HEK293 (cell line): Measurements from ENCODE around the gene DIP2C.

Experiments used
- CTCF ChIA-PET: fragments of 350-600 bp; formaldehyde crosslinking; extraction: SDS; loops from one replicate; lab custom pipeline; 2021; ENCODE audit warnings: antibody characterized with exemption; lab: Yijun Ruan, JAX
- POLR2A ChIA-PET: fragments of 300-600 bp; formaldehyde crosslinking; extraction: SDS; loops from one replicate; lab custom pipeline; 2020; ENCODE audit warnings: antibody characterized with exemption, inconsistent platforms; lab: Yijun Ruan, JAX
- H3K27ac ChIP-seq: fragments of 200-500 bp; sonication (Bioruptor generic); 2 replicates; pipeline ENCODE4 v1.5.1; 2014; ENCODE audit warnings: low read depth, low read length, control low read depth, inconsistent platforms; ENCODE audit errors: extremely low read depth
- H3K36me3 ChIP-seq, 2 experiments: fragments of 200-500 bp in 1 of 2; sonication (Bioruptor generic) in 1 of 2; 1 replicate in 1 of 2; 2 replicates in 1 of 2; pipeline ENCODE4 v1.5.1; 2014 to 2017; ENCODE audit warnings: inconsistent platforms in 2 of 2, low read length in 2 of 2; ENCODE audit not compliant: control insufficient read depth in 2 of 2, insufficient read depth in 1 of 2
- H3K4me1 ChIP-seq: fragments of 200-500 bp; sonication (Bioruptor generic); 2 replicates; pipeline ENCODE4 v1.5.1; 2014; ENCODE audit warnings: mild to moderate bottlenecking, low read length, inconsistent platforms; ENCODE audit not compliant: control insufficient read depth, insufficient read depth
- H3K4me3 ChIP-seq: 2 replicates; pipeline ENCODE4 v1.5.1; 2011; ENCODE audit warnings: low read depth, mild to moderate bottlenecking, control low read depth, low read length, moderate library complexity
- H3K9me3 ChIP-seq: fragments of 200-500 bp; sonication (Bioruptor generic); 2 replicates; pipeline ENCODE4 v1.5.1; 2014; ENCODE audit warnings: low read depth, low read length, inconsistent platforms; ENCODE audit not compliant: control insufficient read depth, insufficient read depth
- KLF8 ChIP-seq: fragments of 450-650 bp; formaldehyde crosslinking; IDR thresholded peaks from 2 replicates; pipeline ENCODE4 v1.5.1; 2016; ENCODE audit warnings: missing biosample characterization, missing genetic modification characterization
- MEIS1 ChIP-seq: sonication (generic); formaldehyde crosslinking; IDR thresholded peaks from 2 replicates; pipeline ENCODE4 v1.8.1; 2022; ENCODE audit warnings: missing genetic modification reagents, mild to moderate bottlenecking, borderline replicate concordance
- ZNF132 ChIP-seq: fragments of 450-650 bp; formaldehyde crosslinking; IDR thresholded peaks from 2 replicates; pipeline ENCODE4 v1.5.1; 2017; ENCODE audit warnings: missing biosample characterization, missing genetic modification characterization, borderline replicate concordance
- ZNF223 ChIP-seq: fragments of 450-650 bp; formaldehyde crosslinking; IDR thresholded peaks from 2 replicates; pipeline ENCODE4 v1.5.1; 2016; ENCODE audit warnings: missing biosample characterization, missing genetic modification characterization
- ZNF324 ChIP-seq: fragments of 450-650 bp; formaldehyde crosslinking; IDR thresholded peaks from 2 replicates; pipeline ENCODE4 v1.5.1; 2016; ENCODE audit warnings: missing biosample characterization, missing genetic modification characterization
- ZNF335 ChIP-seq: fragments of 450-650 bp; formaldehyde crosslinking; conservative IDR thresholded peaks from 2 replicates; pipeline ENCODE4 v1.5.1; 2016; ENCODE audit warnings: missing biosample characterization, missing genetic modification characterization
- ZNF404 ChIP-seq: fragments of 450-650 bp; formaldehyde crosslinking; IDR thresholded peaks from 2 replicates; pipeline ENCODE4 v1.5.1; 2017; ENCODE audit warnings: missing biosample characterization, missing genetic modification characterization
- ZNF426 ChIP-seq: fragments of 450-650 bp; formaldehyde crosslinking; IDR thresholded peaks from 2 replicates; pipeline ENCODE4 v1.5.1; 2017; ENCODE audit warnings: missing biosample characterization, missing genetic modification characterization, mild to moderate bottlenecking, inconsistent platforms, moderate library complexity
- ZNF48 ChIP-seq: fragments of 450-650 bp; formaldehyde crosslinking; IDR thresholded peaks from 2 replicates; pipeline ENCODE4 v1.5.1; 2016; ENCODE audit warnings: missing biosample characterization, missing genetic modification characterization
- ZNF548 ChIP-seq: fragments of 450-650 bp; formaldehyde crosslinking; IDR thresholded peaks from 2 replicates; pipeline ENCODE4 v1.5.1; 2016; ENCODE audit warnings: missing biosample characterization, missing genetic modification characterization
- ZNF555 ChIP-seq: fragments of 450-650 bp; formaldehyde crosslinking; conservative IDR thresholded peaks from 2 replicates; pipeline ENCODE4 v1.5.1; 2017; ENCODE audit warnings: missing biosample characterization, mild to moderate bottlenecking, missing genetic modification characterization, inconsistent platforms
- ZNF629 ChIP-seq: fragments of 450-650 bp; formaldehyde crosslinking; IDR thresholded peaks from 2 replicates; pipeline ENCODE4 v1.5.1; 2017; ENCODE audit warnings: missing biosample characterization, missing genetic modification characterization
- ZNF792 ChIP-seq: fragments of 450-650 bp; formaldehyde crosslinking; IDR thresholded peaks from 2 replicates; pipeline ENCODE4 v1.5.1; 2016; ENCODE audit warnings: missing biosample characterization, missing genetic modification characterization
- ZNF843 ChIP-seq: fragments of 450-650 bp; formaldehyde crosslinking; IDR thresholded peaks from 2 replicates; pipeline ENCODE4 v1.5.1; 2016; ENCODE audit warnings: missing biosample characterization, missing genetic modification characterization
- ZSCAN23 ChIP-seq: fragments of 450-650 bp; formaldehyde crosslinking; IDR thresholded peaks from 2 replicates; pipeline ENCODE4 v1.5.1; 2016; ENCODE audit warnings: missing biosample characterization, missing genetic modification characterization
- TF ChIP-seq, protein P1 (sequence below): fragments of 450-650 bp; formaldehyde crosslinking; IDR thresholded peaks from 2 replicates; pipeline ENCODE4 v1.5.1; 2017; ENCODE audit warnings: missing biosample characterization, missing genetic modification characterization
- TF ChIP-seq, protein P2 (sequence below): fragments of 450-650 bp; formaldehyde crosslinking; IDR thresholded peaks from 2 replicates; pipeline ENCODE4 v1.5.1; 2017; ENCODE audit warnings: missing biosample characterization, mild to moderate bottlenecking, missing genetic modification characterization, moderate library complexity
- TF ChIP-seq, protein P3 (sequence below): fragments of 450-650 bp; formaldehyde crosslinking; IDR thresholded peaks from 2 replicates; pipeline ENCODE4 v1.5.1; 2016; ENCODE audit warnings: missing biosample characterization, missing genetic modification characterization, borderline replicate concordance

DIP2C gene

DNA sequence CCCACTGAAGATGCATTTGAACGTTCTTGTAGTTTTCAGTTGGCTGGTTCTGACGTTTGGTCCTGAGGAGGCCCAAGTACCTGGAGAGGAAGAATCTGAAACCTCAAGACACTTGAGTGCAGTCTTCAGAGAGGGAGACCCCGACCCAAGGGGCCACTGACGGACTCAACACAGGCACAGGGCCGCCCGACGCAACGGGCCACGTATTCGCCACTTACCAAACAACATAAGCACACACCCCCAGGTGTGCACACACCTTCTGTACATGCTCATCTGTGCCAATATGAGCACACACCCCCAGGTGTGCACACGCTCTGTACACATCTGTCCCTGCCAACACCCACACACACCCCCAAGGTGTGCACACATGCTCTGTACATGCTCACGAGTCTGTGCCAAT lies 68.5 kb downstream of the DIP2C start:
- peaks cover 17% of the 10 kb centered on the region for H3K4me1 ChIP-seq
- no peak for TF ChIP-seq ZNF843 (tag by site-specific recombination)
- TF ChIP-seq ZNF629 (tag by site-specific recombination): no peak
- TF ChIP-seq ZNF335: no peak
- TF ChIP-seq ZNF792 (tag by site-specific recombination): no peak
- TF ChIP-seq ZNF555: no peak
- TF ChIP-seq ZNF548 (tag by site-specific recombination): no peak
- no peaks in the 10 kb centered on the region for H3K36me3 ChIP-seq
- CTCF ChIA-PET: no interaction called here
- H3K4me3 ChIP-seq: no peak overlapping the region
- POLR2A ChIA-PET: no interaction called here
- H3K9me3 ChIP-seq: no peaks in the 10 kb centered on the region
- H3K27ac ChIP-seq: no peak overlapping the region

DNA sequence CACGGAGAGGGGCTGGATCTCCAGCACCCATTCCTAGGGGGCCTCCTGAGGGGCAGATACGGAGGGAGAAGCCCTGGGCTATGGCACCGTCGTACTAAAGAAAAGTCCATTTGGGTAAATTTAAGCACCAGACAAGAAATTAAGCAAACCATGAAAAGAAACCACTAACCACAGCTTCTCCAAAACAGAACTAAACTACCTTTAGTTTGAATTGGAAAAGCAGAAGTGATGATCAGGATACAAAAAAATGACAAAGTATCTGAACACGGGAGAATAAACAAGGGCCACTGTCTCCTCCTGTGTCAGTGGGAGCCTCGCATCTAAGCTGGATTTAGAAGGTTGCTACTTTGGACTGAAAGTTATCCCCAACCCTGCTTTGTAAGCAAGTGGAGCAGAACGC lies 69.1 kb downstream of the DIP2C start:
- Histone ChIP-seq H3K4me1 (peaks cover 15% of the 10 kb centered on the region), H3K36me3 (no peaks in the 10 kb centered on the region), H3K9me3 (no peaks in the 10 kb centered on the region), H3K4me3 (no peak overlapping the region), H3K27ac (no peak overlapping the region)
- no peak for TF ChIP-seq KLF8
- no peak for TF ChIP-seq ZNF426 (tag by site-specific recombination)
- no peak for TF ChIP-seq ZSCAN23 (tag by site-specific recombination)
- TF ChIP-seq, protein P1, sequence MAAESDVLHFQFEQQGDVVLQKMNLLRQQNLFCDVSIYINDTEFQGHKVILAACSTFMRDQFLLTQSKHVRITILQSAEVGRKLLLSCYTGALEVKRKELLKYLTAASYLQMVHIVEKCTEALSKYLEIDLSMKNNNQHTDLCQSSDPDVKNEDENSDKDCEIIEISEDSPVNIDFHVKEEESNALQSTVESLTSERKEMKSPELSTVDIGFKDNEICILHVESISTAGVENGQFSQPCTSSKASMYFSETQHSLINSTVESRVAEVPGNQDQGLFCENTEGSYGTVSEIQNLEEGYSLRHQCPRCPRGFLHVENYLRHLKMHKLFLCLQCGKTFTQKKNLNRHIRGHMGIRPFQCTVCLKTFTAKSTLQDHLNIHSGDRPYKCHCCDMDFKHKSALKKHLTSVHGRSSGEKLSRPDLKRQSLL: no peak
- TF ChIP-seq ZNF223: no peak
- TF ChIP-seq ZNF324 (tag by site-specific recombination): no peak
- CTCF ChIA-PET: no interaction called here
- POLR2A ChIA-PET: no interaction called here

DNA sequence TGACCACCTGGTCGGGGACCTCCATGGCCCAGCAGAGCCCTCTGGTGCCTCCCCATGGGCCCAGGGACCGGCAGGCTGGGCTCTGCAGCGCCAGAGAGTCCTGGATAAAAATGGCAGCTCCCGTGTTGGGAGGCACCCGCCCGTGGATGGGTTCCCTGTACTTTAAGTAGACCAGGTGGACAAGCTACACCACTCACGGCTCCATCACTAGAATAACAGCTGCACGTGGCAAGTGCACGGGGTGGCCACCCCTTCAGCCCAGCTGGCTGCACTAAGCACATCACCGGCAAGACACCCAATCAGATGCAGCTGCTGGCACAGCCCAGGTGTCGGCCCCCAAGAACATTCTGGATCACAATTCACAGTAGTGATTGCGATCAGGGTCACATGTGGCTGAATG lies 69.8 kb downstream of the DIP2C start:
- Histone ChIP-seq H3K36me3 (no peaks in the 10 kb centered on the region), H3K9me3 (no peaks in the 10 kb centered on the region), H3K4me3 (no peak overlapping the region), H3K27ac (no peak overlapping the region), H3K4me1 (peaks cover 8% of the 10 kb centered on the region)
- CTCF ChIA-PET: interaction anchor here (1.1 kb wide), 1 partner anchor 15 kb away, joined by 4 read pairs; no protein-coding TSS in a partner anchor
- TF ChIP-seq, protein P2, sequence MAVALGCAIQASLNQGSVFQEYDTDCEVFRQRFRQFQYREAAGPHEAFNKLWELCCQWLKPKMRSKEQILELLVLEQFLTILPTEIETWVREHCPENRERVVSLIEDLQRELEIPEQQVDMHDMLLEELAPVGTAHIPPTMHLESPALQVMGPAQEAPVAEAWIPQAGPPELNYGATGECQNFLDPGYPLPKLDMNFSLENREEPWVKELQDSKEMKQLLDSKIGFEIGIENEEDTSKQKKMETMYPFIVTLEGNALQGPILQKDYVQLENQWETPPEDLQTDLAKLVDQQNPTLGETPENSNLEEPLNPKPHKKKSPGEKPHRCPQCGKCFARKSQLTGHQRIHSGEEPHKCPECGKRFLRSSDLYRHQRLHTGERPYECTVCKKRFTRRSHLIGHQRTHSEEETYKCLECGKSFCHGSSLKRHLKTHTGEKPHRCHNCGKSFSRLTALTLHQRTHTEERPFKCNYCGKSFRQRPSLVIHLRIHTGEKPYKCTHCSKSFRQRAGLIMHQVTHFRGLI (tag by site-specific recombination): no peak
- TF ChIP-seq, protein P3, sequence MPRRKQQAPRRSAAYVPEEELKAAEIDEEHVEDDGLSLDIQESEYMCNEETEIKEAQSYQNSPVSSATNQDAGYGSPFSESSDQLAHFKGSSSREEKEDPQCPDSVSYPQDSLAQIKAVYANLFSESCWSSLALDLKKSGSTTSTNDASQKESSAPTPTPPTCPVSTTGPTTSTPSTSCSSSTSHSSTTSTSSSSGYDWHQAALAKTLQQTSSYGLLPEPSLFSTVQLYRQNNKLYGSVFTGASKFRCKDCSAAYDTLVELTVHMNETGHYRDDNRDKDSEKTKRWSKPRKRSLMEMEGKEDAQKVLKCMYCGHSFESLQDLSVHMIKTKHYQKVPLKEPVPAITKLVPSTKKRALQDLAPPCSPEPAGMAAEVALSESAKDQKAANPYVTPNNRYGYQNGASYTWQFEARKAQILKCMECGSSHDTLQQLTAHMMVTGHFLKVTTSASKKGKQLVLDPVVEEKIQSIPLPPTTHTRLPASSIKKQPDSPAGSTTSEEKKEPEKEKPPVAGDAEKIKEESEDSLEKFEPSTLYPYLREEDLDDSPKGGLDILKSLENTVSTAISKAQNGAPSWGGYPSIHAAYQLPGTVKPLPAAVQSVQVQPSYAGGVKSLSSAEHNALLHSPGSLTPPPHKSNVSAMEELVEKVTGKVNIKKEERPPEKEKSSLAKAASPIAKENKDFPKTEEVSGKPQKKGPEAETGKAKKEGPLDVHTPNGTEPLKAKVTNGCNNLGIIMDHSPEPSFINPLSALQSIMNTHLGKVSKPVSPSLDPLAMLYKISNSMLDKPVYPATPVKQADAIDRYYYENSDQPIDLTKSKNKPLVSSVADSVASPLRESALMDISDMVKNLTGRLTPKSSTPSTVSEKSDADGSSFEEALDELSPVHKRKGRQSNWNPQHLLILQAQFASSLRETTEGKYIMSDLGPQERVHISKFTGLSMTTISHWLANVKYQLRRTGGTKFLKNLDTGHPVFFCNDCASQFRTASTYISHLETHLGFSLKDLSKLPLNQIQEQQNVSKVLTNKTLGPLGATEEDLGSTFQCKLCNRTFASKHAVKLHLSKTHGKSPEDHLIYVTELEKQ (tag by site-specific recombination): no peak
- TF ChIP-seq ZNF132 (tag by site-specific recombination): no peak
- no peak for TF ChIP-seq ZNF404
- TF ChIP-seq ZNF48: no peak
- no peak for TF ChIP-seq MEIS1 (CRISPR knock-in tag)
- POLR2A ChIA-PET: no interaction called here
